Dermis blood vessel endothelial cell (primary cell): ENCODE measurements around the gene CRIM1. TPM values are rescaled to one million over a fixed set of nuclear protein-coding genes. Genes with fewer than 3 reads are reported as not detected.

Source experiments
- DNase-seq: peaks from one replicate; pipeline ENCODE4 v3.0.0; 2010
- total RNA-seq: library from RNA; depleted of rRNA; stranded (reverse); fragments of >200 nt; gene quantifications from 2 replicates; pipeline ENCODE4 v1.2.3, GENCODE V29; 2014

The CRIM1 gene
- total RNA-seq, 1 donor from 2014 or later: 891 TPM

DNA sequence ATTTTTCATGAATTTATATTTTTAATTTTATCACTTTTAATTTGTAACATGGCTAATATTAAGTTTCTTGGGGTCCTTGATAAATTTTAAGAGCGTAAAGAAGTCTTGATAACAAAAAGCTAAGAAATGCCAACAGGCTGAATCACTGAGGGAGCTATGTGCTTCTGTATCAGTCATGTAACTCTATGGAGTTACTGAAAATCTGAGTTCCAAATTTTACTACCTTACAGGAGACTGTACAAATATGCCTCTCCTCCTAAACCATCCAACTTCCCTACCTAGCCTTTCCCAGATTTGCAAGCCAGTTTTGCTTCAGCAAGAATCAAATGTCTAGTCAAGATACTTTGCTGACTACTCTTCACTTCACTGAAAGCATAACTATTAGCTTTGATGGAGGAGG lies 206.7 kb downstream of the CRIM1 start:
- peak; percentile 74 for DNase-seq

GRCh38 chr2:36562973-36563532 lies 207.5 kb downstream of the CRIM1 start:
- DNase-seq: peak; percentile 51

DNA sequence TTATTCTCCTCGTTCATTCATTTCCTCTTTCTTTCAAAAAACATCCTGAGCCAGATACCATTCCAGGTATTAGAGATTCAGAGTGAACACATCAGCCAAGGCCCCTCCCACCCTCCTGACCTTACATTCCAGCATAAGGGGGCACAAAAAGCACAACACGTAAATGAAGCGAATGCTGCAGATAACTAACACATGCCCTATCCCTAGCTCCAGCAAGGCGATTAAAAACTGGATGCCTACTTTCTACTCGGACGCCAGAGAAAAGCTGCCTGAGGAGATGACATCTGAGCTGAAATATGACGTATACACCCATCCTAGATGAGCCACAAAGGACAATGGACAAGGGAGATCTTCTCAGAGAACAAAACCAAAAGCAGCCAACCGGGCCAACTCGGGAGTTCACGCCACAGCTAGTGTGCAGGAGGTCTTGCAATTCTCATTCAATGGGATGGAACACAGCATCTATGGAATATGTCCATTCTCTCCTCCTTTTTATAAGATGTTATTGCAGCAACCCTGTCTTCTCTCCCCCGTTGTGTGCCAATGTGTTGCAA lies 208.9 kb downstream of the CRIM1 start:
- DNase-seq: peak; percentile 67

- peak; percentile 65 for DNase-seq
These were observed 210.1 kb downstream of the CRIM1 start for GRCh38 chr2:36565712-36566111.

DNA sequence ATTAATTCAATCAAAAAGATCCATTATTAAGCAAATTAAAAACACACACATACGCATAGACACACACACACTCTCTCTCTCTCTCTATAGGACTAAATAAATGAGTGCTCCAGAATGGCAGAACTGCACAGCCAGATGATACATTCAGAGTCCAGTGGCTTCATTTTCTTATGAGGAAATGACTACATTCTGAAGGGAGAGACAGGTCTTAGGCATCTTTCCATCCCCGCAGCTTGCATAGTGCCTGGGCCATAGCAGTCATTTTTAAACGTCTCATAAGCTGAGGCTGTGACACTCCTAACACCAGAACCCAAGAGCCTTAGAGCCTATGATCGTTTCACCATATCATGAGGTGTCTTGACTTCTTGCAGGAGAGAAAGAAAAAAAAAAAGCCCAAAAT lies 211.3 kb downstream of the CRIM1 start:
- peak; percentile 39 for DNase-seq

DNA sequence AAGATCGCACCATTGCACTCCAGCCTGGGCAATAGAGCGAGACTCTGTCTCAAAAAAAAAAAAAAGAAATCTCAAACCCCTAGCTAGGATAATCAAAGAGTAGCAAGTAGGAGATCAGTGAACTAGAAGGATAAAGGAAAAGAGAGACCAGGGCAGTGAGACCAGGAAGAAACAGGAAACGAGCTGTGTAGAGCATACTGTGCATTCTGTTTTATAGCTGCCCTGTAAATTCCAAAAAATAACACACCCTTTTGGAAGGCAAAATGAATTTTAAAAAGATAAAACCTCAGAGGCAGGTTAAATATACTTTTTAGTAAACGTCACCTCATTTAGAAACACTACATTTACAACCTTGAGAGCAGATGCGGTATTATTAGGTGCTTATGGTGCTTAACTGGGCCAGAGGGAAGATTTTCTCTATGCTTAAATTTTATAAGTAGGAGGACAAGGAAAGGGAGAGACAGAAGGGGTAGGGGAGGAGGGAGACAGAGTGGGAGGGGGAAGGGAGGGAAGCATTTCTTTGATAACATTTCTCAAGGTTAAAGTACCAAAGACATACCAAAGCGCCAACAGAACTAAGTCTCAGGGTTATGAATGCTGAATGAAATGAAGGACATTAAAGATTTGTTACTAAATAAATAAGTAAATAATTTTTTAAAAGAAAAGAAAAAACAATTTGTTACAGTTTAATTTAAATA lies 212.3 kb downstream of the CRIM1 start:
- peak; percentile 55 for DNase-seq

DNA sequence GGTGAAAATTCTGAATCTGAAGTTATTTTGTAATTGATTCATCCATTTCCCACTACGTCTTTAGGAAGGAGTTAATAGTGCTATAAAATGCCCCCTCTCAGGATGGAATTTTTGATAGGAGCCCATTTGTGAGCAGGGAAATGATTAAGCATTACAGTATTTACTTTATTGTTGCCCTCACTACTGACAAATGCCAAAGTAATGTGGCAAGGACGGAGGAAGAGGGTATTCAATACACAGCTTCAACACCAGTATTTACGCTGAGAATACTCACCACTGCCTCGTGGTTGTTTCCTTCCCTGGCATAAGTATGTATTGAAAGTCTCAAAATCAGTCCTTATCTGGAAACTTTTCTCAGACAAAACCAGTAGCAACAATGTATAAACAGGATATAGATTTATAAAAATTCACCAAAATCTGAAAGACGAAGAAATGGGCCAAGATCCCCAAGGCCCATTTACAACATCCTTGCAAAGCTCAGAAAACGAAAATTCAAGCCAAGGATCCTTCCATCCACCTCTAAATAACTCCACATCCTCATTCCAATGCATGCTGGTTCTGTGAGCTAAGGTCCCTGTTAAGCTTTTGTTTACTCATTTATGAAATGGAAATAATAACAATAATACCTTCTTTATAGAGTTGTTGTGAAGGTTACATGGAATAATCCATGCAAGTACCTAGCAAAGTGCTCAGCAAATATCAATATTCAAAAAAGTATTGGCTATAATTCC lies 213.1 kb downstream of the CRIM1 start:
- DNase-seq: peak; percentile 97

DNA sequence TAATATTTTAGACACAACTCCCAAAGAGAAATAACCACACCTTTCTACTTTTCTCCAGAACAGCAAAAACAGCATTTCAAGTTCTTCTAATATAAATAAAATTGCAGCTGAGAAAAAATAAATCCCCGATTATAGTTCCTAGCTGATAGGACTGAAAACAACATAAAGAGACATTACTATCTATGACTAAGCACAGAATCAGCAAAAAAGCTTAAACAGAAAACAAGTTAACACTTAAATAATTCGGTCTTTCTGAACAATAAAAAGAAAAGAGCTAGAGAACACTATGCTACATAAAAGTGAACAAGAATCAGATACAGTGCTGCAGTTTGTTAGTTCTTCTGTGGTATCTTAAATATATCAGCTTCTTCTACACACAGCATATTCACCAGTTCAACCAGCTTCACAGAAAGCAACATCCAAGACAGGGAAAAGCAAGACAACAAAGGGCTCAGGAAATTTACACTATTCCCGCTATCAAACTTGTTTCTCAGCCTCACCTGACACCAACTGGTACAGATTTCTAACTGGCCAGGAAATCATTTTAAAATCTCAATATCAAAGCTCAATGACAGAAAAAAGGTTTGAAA lies 213.8 kb downstream of the CRIM1 start:
- DNase-seq: peak; percentile 61

GRCh38 chr2:36570416-36570815 lies 214.8 kb downstream of the CRIM1 start:
- DNase-seq: peak; percentile 48

DNA sequence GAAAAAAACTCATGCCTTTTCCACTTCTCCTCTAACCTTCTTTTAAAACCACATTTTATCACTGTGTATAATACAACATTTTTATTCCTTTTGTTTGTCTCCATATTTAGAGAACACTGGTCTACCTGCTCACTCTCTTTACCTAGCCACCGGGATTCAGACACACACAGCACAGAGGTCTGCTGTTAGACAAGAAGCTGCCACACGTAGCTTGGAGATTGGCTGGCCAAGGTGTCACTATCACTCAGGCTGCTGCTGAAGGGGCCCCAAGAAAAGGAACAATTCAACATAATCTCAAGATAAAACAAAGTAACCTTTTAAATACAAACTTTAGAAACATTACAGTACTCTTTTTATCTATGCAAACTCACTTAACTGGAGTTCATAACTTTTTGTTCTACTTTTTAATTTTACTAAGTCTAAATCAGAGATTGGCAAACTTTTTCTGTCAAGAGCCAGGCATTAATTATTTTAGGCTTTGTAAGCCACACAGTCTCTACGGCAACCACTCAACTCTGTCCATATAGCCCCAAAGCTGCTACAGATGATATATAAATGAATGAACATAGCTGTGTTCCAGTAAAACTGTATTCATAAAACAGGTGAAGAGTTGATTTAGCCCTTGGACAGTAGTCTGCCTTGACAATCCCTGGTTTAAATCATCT lies 216.6 kb downstream of the CRIM1 start:
- DNase-seq: no peak

- DNase-seq: no peak
These were observed 217.1 kb downstream of the CRIM1 start for GRCh38 chr2:36572719-36573059.

GRCh38 chr2:36573165-36573564 lies 217.6 kb downstream of the CRIM1 start:
- DNase-seq: no peak

DNA sequence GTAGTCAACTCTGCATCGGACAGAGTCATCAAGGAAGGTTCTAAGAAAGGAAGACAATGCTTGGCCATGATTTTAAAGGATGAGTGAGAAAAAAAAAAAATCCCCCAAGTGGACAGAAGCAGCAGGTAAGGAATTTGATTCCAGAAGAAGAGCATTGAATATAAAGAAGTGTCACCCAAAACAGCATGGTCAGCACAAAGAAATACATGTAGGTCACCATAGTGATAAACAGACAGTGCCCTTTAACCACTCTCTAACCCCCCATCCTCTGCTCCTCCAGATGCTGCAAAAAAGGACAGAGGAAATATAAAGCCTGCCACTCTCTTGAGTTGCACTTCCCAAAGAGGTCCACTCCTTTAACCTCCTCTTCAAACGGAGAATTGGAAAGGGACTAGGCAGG lies 219.0 kb downstream of the CRIM1 start:
- DNase-seq: no peak

DNA sequence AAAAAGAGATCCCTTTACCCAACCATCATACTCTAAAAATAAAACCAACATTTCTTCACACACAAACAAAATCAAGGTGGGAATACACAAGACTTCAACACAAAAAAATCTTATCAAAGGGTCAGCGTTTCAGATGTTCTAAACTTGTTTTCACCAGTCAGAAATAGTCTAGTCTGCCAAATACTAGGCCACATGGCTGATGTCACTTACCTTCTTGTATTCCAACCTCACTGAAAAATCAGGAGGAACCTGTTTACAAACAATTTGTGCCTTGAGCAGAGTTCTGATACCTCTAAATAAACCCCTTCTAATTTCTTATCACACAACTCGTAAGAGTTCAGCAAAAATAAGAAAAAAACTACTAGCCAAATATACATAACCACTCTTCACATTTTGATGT lies 222.3 kb downstream of the CRIM1 start:
- no peak for DNase-seq

DNA sequence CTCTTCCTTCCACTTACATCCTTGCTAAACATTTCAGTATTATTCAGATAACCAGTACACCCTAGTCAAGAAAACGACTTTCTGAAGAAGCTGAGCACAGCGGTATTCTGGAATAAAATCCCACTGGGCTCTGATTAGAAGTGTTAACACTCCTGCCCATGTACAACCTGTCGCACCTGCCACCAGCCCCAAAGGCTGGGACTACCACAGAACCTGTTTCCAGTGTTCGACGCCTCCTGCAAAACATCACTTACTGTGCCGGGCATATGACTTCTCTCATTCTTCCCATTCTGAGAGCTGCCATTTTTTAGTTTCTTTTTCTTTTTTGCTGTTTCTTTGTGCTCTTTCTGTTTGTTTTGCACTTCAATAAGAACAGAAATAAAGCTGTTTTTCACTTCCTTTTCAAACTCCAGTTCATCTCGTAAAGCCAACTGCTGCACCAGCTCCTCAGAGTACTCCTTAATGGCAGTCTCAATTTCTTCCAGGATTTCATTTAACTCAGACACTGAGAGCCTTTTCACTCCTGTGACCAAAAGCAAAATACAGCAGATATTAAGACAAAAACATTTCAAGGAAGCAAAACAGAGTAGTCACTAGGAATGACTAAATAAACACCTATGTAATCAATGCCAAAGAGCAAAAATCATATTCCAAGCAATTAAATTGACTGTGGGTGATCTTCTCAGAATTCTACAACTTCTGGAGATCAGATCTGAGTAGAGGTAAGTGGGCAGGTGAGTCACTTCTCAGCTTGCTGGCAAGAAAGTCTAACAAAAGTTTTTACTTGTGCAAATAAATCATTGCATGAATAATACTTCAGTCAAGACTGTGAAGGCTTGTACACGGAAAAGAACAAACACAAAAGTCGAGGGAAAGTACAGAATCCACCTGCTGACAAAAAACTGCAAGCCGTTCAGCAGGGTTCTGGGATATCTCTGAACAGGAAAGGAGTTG lies 223.0 kb downstream of the CRIM1 start:
- no peak for DNase-seq

GRCh38 chr2:36579297-36579664 lies 223.7 kb downstream of the CRIM1 start:
- no peak for DNase-seq

DNA sequence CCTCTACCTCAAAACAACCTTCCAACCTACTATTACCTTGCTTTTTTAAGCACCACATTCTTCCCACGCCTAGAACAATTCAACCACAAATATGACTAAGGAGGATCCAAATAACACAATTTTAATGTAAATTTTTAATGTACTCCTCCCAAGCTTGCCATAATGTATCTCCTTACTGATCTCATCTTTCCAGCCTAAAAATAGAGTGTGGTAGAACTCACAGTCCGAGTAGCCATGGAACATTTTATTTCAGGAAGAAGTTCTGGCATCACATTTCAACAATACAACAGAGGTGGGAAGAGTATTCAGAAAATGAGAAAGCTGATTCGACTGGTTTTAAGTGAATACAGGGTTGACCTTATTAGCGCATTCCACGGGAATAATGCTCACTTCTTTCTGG lies 227.0 kb downstream of the CRIM1 start:
- DNase-seq: no peak

DNA sequence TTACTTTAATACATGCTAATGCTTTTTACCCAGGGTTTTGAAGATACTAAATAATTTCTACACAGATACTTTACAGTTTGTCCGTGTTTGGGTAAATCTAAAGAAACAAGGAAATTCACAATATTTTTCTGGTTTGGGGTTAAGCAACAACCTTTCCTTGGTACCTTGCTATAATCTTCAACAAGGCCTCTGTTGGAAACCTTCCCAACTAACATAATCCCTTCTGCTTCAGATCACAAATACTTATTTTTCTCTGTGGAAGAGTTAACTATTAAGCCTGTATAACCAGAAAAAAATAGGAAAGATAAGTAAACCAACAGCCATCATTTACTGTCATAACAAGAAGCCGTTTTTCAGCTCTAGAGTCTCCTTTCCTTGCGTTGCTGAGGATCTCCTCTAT lies 227.4 kb downstream of the CRIM1 start:
- DNase-seq: no peak

DNA sequence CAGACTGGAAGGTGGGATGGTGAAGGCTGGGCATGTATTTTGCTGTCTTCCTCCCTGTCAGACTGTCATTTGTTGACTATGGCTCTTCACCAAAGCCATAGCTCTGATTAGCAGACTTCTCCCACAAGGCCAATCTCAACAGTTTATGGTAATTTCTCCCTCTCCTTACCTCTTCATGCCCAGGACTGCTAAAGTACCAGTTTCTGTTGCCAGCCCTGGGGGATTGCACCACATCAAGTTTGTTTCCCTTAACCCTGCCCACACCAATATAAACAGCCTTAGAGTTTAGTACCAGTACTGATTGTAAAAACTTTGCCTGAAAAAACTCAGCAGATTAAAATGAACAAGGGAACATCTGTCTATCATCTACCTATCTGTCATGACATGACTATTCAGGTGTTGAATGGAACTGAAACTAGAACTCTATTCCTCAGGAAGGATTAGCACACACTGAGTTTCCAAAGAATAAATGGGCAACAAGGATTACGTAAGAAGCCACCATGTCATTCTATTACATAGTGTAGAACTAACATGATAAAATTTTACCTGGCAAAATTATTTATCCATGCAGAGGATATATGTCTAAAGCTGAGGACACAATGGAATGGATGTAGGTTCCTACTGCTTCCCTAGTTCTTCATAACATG lies 228.7 kb downstream of the CRIM1 start:
- no peak for DNase-seq

GRCh38 chr2:36586672-36587071 lies 231.1 kb downstream of the CRIM1 start:
- DNase-seq: no peak

GRCh38 chr2:36587101-36587500 lies 231.5 kb downstream of the CRIM1 start:
- DNase-seq: no peak
